CD4-positive, alpha-beta T cell treated with Interleukin-15 for 4 hours (primary cell): ENCODE data around the gene CNTNAP2.

Experiments
- DNase-seq: peaks from one replicate; pipeline ENCODE4 v3.0.0-alpha.2; 2020; ENCODE audit warnings: low spot score

Gene CNTNAP2

DNA sequence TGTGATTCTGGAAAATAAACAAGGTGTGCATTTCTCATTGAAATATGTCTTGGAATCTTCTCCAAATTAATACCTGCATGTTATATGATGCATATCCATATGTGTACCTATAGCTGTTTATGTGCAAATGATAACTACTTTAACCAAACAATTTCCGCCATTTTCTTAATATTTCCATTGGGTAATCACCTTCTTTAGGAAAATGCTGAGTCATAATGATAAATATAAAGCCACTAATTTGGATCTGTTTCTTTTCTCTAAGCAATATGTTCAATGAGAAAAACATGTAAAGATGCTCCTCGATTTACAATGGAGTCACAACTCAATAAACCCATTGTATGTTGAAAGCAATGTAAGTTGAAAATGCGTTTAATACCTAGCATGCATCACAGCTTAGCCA lies 574.4 kb downstream of the CNTNAP2 start:
- no peak for DNase-seq

DNA sequence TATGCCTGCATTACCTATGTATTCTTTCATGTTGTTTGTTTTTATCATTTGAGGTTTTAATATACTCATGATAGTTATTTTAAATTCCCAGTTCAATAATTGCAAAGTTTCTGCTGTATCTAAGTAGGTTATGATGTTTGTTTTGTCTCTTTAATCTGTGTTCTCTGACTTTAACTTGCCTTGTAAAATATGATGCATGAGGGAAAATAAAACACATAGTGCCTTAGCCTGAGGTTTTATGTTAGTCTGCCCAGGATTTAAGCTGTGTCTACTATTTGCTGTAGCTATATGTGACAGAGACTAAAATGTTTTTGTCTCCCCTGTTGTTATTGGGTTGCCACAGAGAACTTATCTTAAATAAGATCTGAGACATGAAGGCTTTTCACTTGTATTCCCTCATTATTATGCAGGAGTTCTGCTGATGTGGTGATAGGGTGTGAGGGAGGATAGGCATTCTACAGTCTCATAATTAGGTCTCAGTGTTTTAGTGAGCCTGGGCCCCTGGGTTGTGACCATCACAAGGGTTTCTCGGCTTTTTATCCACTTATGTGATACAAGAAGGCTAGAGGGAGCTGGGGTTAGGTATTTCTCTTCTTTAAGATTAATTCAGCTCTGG lies 582.5 kb downstream of the CNTNAP2 start:
- no peak for DNase-seq

DNA sequence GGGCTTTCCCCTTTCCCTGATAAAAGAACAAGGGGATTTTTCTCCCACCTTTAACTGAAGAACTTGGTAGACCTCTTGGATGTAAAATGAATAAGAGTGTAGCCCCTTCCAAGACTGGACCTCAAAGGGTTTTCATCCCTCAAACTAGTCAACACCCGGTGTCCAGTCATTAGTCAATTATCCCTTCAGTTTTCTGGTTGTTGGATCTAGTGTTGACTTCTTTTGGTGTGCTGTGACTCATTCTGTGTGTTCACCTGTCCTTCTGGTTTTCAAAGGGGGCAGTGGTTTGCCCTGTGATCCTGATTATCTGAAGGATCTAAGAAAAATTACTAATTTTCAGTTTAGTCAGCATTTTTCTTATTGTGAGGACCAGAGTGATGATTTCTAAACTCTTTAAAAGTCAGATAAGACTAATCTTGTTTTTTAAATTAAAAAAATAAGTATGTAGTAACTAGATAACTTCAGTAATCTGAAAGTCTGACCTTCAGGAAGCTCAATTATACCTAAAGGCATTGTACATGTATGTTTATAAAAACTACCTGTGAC lies 583.5 kb downstream of the CNTNAP2 start:
- DNase-seq: no peak

GRCh38 chr7:146701166-146701565 lies 584.6 kb downstream of the CNTNAP2 start:
- no peak for DNase-seq

DNA sequence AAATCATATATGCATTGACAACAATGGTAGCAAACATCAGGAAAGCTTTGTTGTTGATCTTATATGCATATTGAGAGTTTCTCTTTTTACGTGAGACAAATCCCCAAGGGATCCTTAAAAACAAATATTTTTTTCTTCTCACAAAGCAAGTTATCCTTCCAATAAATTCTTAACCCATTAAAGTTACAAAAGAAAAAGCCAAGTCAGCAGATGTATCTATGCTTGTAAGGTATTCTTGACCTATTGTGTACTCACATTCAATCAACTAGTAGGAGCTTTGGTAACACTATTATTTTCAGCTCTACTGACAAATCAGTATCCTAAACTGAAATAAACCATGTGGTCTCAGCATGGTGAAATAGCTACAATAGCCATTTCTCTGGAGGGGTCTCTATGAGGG lies 586.3 kb downstream of the CNTNAP2 start:
- DNase-seq: no peak

- no peak for DNase-seq
Measured at GRCh38 chr7:146709451-146710027, 592.9 kb downstream of the CNTNAP2 start.

DNA sequence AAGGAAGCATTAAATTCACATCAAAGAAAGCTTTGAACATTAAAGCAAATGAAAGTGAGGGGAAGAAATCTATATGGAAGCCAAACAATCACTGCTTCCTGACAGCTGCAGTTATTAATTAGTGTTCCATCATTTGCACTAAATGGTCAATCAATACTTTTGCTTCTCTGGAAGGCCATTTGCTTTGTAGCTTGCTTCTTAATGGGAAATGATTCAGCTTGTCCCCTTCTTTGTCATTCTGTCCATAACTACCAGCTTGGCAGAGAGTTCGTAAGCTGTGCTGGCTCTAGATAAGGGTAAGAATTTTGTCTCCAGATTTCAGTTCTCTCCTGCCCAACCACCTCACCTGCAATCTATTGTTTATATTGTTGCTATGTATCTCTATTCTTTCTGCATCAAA lies 596.6 kb downstream of the CNTNAP2 start:
- DNase-seq: no peak

- DNase-seq: no peak
Measured at GRCh38 chr7:146713934-146714333, 597.3 kb downstream of the CNTNAP2 start.

DNA sequence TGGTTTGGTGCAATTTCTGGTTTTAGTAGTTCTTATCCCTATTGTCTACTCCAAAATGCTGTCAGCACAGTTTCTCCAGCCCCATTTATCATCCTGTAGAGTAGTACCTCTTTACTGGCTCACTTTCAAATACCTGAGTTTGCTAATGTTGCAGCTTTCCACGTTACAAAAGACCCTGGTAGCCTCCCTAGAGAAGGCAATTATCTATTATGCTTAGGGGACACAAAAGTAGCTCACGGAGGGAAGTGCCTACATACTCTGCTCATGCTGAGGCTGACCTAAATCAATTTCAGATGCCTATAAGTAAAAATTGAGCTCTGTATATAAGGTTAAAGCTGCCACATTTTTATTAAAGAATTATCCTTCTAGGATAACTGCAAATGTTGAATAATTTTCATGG lies 603.6 kb downstream of the CNTNAP2 start:
- DNase-seq: no peak

DNA sequence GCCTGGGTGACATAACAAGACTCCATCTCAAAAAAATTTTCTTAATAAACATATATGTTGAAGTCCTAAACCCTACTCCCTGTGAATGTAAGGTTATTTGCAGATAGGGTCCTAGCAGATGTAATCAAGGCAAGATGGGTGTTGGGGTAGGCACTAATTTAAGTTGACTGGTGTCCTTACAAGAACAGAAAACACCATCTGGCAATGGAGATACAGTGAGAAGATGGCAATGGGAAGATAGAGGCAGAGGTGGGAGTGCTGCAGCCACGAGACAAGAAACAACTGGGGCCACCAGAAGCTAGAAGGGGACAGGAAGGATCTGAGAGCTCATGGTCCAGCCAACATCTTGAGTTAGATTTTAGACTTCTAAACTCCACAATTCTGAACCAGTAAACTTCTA lies 606.4 kb downstream of the CNTNAP2 start:
- no peak for DNase-seq

GRCh38 chr7:146725520-146725919 lies 608.9 kb downstream of the CNTNAP2 start:
- no peak for DNase-seq

DNA sequence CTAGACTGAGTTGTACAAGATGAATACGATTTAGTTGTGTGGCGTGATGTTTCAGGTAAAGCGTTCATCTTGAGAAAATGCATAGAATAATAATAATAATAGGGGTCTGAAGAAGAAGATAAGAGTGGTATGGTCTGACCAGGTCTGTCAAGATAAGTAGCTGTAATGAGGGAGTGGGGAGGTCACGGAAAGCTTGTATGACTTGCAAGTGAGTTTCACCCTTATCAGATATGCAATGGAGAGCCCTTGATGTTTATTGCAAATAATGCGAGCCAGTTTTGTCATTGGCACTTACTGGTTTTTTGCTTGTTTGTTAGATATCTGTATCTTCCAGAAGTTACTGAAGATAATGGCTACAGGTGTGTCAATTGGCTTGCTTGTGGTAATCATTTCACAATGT lies 611.5 kb downstream of the CNTNAP2 start:
- DNase-seq: no peak

DNA sequence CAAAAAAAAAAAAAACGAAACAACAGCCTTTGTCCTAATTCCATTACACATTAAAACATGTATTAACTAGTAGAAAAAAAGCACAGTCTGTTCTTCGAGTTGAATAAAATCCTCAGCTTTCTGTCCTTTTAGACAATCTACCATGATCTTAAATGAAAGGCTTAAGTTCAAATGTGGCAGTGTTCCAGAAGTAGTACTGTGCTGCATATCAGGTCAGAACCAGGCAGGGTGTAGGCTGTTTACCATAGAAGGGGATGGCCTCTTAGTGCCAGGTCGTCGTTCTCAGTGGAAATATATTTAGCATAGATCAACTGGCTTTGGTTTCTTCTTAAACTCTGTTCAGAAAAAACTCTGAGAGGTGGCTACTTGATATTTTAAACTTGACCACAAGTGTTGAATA lies 612.0 kb downstream of the CNTNAP2 start:
- no peak for DNase-seq

DNA sequence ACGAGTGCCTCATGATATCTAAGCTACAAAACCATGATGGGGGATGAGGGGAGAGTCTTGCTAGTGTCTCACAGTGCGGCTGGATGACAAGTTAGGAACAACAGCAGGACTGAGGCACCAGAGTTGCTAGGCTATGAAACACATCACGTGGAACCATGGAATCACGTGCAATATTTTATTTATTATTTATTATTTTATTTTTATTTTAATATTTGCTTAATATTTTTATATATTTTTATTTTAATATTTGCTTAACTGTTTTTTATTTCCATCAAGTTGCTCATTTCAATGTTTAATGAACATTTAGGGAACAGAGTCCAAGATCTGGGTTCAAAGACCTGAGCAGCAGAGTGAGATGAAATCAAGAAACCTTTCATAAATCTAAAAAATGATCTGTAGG lies 614.6 kb downstream of the CNTNAP2 start:
- DNase-seq: no peak

- no peak for DNase-seq
Measured at GRCh38 chr7:146735992-146736391, 619.4 kb downstream of the CNTNAP2 start.

DNA sequence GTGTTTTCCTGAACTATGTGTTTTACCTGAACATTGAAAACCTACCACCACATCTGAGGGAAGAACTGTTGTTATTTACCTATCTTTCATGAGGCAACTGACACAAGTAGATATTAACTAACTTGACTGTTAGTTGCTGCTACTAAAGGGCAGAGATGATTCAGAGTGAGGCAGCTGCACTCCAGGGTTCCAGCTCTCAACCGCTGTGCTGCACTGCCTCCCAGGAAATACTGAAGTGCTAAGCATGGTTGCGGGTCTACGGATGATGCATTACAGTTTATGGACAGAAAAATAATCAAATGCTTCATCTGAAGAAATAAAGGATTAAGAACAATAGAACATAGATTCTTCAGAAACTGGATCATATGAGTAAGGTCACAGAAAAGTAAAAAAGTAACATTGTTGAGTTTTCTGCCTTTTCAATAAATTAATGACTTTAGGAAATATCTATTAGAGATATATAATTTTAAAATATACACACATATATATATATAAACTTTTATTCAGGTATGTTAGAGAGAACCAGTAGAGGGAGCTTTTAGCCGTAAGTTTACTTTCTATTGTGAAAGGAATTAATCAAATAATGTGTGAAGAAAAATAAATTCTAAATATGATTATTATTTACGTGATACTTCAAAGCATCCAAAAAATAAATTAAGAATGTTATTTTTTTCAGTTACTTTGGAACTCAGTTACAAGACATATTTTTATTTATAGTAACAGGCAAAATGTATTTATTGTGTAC lies 620.0 kb downstream of the CNTNAP2 start:
- DNase-seq: no peak

DNA sequence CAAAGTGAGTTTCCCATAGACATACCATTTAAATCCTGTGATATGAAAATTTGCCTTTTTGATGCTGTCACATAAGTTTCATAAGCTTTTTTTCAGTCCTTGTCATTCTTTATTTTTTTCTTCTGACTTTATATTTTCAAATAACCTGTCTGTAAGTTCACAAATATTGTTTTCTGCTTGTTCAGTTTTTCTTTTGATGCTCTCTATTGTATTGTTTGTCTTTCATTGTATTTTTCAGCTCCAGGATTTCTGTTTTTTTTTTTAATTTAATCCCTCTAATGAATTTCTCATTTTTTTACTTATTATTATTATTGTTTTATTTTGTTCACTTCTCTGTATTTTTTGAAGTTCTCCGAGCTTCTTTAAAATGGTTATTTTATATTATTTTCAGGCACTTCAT lies 623.4 kb downstream of the CNTNAP2 start:
- no peak for DNase-seq

DNA sequence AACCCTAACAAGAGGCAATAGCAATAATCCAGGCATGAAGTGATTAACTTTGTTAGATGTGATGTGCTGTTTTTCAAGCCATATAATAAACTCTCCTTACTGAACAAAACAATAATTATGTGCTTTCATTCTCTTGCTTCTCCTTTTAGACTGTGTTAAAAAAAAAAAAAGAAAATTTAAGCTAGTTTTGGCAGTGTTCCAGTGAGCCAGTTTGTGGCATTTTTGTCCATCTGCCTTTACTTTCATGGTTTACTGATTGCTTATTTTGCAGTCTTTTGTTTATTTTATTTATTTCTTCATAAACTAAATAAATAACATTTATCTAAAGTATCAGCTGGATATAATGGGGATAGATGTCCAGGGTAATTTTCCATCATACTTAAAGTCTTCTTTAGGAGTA lies 625.3 kb downstream of the CNTNAP2 start:
- no peak for DNase-seq

DNA sequence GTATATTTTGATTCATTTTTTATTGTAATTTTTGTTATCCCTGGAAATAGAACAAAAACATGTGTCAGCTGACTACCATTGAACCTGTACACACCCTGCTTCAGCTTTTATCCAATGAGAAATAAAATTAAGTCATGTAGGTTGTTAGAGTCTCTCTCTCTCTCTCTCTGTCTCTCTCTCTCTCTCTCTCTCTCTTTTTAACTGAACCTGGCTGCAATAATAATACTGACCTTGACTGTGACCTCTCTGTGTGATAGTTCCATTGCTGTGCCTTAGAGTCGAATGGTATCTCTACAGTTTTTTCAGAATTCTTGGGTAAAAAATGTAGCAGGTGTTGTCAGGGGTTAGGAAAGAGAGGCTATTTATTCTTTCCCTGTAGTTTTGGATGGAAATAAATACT lies 637.8 kb downstream of the CNTNAP2 start:
- no peak for DNase-seq

GRCh38 chr7:146755585-146755984 lies 639.0 kb downstream of the CNTNAP2 start:
- DNase-seq: no peak

- no peak for DNase-seq
Measured at GRCh38 chr7:146764458-146764857, 647.9 kb downstream of the CNTNAP2 start.

DNA sequence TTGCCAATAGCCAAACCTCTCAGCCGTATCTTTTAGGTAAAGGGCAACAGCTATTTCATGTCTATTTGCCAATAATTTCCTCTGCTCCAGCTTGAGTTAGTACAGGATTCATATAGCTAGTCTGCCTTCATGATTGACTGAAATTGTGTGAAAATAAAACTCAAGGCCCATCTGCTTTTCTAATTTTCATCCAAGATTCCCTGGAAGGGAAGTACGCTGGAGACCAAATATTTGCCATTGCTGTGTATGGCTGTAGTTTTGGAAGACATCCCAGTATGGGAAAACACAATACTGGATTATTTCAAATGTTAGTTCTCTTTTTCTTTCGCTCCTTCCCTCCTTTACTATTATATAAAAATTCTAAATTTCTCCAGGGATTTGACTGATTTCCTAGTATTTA lies 652.4 kb downstream of the CNTNAP2 start:
- DNase-seq: no peak

DNA sequence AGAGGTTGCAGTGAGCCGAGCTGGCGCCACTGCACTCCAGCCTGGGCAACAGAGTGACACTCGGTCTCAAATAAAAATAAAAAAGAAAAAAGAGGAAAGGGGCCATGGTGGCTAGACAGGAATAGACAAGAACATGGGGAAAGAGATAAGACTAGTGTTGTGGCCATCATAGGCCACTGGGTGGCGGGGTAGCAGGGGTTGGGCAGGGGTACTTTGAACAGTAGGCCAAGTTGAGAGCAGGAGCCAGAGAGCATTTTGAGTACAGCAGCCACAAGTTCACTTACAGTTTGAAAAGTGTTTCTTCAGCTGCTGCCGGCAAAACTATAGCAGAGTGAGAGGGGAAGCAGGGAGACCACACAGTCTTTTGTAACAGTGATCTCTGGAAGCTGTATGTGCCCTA lies 656.0 kb downstream of the CNTNAP2 start:
- DNase-seq: no peak
